ENCODE measurements around the gene CCDC47. TPM values are rescaled to one million over a fixed set of nuclear protein-coding genes. Genes with fewer than 3 reads are reported as not detected.

The CCDC47 gene
- total and polyA plus RNA-seq, 2 of the 13 experiments (the other 11 are each of a cell fraction or from before 2014, with no cell fraction given) = 59.3 to 99.5 TPM

DNA sequence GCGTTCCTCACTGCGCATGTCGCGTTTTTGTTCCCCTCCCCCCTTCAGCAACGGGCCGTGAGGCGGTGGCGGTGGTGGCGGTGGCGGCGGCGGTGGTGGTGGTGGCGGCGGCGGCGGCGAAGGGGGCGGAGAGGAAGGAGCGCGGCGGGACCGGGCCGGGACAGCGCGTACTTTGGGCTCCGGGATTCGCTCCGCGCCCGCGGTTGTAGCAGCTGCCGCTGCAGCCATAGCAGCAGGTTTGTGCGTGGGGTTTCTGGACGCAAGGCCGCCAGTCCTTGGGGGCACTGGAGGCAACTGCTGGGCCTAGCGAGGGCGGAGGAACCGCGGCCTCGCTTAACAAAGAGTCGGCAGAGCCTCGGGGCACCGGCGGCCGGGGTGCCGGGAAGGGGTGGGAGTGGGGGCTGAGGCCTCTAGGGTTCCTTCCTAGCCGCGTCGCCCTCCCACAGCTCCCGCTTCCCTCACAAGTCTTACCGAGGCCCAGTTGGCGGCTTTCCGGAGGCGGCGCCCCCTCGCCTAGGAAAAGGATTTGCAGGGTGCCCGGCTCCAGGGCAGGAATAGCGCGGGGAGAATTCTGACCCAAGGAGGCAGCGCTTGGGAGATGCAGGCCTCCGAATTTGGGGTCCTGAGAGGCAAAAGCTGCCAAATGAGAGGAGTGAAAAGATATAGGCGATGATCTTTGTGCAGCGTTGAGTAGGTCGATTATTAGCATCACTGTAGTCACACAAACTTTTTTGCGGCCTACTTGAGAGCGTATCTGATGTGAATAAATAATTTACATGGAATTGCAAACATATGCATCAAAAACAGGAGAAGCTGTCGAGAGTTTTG, 958 bp upstream of the CCDC47 start, which contains the start of gene DDX42 (continued):
- TF ChIP-seq HNF1A (IDR thresholded peaks at IDR 0.05; ENCODE audit: low read depth) (no peak), HNF1A (CRISPR knock-in tag; IDR thresholded peaks at IDR 0.05; ENCODE audit: borderline replicate concordance) (no peak), NPAS2 (CRISPR knock-in tag; IDR thresholded peaks at IDR 0.05; ENCODE audit: borderline replicate concordance) (no peak), PPARG (CRISPR knock-in tag; conservative IDR thresholded peaks at IDR 0.05) (no peak), NKX3-1 (CRISPR knock-in tag; IDR thresholded peaks at IDR 0.05) (peak; percentile 55; the same call in 1 of the 2 replicates), ZSCAN9 (CRISPR knock-in tag; IDR thresholded peaks at IDR 0.05; ENCODE audit: borderline replicate concordance) (no peak), CENPBD1 (CRISPR knock-in tag; IDR thresholded peaks at IDR 0.05; ENCODE audit: borderline replicate concordance, low read depth) (0 out of 2 replicates have a peak, but pooled peaks have one; percentile 14), MYNN (CRISPR knock-in tag; IDR thresholded peaks at IDR 0.05; ENCODE audit: low read depth) (no peak), ZNF674 (CRISPR knock-in tag; IDR thresholded peaks at IDR 0.05; ENCODE audit: low read depth) (peak; percentile 90; the same call in 1 of the 2 replicates), ETV5 (CRISPR knock-in tag; IDR thresholded peaks at IDR 0.05; ENCODE audit: borderline replicate concordance) (0 out of 2 replicates have a peak, but pooled peaks have one; percentile 25), MEIS1 (CRISPR knock-in tag; IDR thresholded peaks at IDR 0.05; ENCODE audit: borderline replicate concordance) (peak; percentile 1; the same call in 1 of the 2 replicates)
- TF ChIP-seq, protein P1, sequence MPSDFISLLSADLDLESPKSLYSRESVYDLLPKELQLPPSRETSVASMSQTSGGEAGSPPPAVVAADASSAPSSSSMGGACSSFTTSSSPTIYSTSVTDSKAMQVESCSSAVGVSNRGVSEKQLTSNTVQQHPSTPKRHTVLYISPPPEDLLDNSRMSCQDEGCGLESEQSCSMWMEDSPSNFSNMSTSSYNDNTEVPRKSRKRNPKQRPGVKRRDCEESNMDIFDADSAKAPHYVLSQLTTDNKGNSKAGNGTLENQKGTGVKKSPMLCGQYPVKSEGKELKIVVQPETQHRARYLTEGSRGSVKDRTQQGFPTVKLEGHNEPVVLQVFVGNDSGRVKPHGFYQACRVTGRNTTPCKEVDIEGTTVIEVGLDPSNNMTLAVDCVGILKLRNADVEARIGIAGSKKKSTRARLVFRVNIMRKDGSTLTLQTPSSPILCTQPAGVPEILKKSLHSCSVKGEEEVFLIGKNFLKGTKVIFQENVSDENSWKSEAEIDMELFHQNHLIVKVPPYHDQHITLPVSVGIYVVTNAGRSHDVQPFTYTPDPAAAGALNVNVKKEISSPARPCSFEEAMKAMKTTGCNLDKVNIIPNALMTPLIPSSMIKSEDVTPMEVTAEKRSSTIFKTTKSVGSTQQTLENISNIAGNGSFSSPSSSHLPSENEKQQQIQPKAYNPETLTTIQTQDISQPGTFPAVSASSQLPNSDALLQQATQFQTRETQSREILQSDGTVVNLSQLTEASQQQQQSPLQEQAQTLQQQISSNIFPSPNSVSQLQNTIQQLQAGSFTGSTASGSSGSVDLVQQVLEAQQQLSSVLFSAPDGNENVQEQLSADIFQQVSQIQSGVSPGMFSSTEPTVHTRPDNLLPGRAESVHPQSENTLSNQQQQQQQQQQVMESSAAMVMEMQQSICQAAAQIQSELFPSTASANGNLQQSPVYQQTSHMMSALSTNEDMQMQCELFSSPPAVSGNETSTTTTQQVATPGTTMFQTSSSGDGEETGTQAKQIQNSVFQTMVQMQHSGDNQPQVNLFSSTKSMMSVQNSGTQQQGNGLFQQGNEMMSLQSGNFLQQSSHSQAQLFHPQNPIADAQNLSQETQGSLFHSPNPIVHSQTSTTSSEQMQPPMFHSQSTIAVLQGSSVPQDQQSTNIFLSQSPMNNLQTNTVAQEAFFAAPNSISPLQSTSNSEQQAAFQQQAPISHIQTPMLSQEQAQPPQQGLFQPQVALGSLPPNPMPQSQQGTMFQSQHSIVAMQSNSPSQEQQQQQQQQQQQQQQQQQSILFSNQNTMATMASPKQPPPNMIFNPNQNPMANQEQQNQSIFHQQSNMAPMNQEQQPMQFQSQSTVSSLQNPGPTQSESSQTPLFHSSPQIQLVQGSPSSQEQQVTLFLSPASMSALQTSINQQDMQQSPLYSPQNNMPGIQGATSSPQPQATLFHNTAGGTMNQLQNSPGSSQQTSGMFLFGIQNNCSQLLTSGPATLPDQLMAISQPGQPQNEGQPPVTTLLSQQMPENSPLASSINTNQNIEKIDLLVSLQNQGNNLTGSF (CRISPR knock-in tag; IDR thresholded peaks at IDR 0.05) = no peak
- TF ChIP-seq, protein P2, sequence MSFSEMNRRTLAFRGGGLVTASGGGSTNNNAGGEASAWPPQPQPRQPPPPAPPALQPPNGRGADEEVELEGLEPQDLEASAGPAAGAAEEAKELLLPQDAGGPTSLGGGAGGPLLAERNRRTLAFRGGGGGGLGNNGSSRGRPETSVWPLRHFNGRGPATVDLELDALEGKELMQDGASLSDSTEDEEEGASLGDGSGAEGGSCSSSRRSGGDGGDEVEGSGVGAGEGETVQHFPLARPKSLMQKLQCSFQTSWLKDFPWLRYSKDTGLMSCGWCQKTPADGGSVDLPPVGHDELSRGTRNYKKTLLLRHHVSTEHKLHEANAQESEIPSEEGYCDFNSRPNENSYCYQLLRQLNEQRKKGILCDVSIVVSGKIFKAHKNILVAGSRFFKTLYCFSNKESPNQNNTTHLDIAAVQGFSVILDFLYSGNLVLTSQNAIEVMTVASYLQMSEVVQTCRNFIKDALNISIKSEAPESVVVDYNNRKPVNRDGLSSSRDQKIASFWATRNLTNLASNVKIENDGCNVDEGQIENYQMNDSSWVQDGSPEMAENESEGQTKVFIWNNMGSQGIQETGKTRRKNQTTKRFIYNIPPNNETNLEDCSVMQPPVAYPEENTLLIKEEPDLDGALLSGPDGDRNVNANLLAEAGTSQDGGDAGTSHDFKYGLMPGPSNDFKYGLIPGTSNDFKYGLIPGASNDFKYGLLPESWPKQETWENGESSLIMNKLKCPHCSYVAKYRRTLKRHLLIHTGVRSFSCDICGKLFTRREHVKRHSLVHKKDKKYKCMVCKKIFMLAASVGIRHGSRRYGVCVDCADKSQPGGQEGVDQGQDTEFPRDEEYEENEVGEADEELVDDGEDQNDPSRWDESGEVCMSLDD (CRISPR knock-in tag; IDR thresholded peaks at IDR 0.05; ENCODE audit: borderline replicate concordance) = no peak
